ENCODE data around the gene INF2. TPM values are rescaled to one million over a fixed set of nuclear protein-coding genes. Genes with fewer than 3 reads are reported as not detected.

The INF2 gene
- total and polyA plus RNA-seq, 2 donors (not counting 3 experiments of a cell fraction or from before 2014, with no cell fraction given) = 55.3 to 124 TPM

DNA sequence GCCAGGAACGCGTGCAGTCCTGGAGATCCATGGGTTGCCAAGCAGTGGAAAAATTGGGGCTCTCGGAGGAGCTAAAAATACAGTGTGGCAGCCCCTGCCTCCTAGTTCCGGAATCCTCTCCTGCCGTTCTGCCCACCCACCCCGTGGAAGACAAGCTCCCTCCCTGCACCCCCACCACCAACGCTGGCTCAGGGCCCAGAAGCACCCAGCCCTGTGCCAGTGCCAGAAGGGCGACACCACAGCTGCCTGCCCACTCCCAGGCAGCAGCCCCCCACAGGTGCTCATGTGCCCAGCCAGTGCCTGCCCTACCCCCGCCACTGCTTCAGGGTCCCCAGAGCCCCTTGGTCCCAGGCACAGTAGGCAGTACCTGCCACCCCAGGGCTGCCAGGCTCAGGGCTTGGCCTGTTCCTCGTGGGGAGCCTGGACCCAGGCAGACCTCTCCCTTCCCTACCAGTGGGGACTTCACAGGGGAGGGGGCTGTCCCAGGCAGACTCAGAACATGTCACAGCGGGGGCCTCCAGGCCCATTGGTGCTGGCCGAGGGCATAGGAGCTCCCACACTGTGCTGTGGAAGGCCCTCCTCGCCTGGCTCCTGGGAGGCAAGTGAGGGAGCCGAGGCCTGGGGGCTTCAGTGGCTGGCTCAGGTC, 7.4 kb downstream of the INF2 start:
- Histone ChIP-seq H2AFZ (ENCODE audit: low read depth, low read length) (no peak overlapping the region), H3K27ac (ENCODE audit: insufficient read depth, low read depth, low read length) (no peak overlapping the region), H3K9ac (replicated peaks; ENCODE audit: extremely low read depth, insufficient read depth, low read length) (no peak overlapping the region), H4K20me1 (replicated peaks; ENCODE audit: control insufficient read depth, extremely low read depth, insufficient read depth, low read length) (no peaks in the 10 kb centered on the region), H3K27me3 (ENCODE audit: control insufficient read depth in 2 of 2, insufficient read depth in 2 of 2, low read length in 2 of 2) (no peaks in the 10 kb centered on the region), H3K4me1 (ENCODE audit: control insufficient read depth, extremely low read depth, insufficient read depth, low read length) (peaks cover 16% of the 10 kb centered on the region), H3K9me3 (replicated peaks; ENCODE audit: control insufficient read depth, insufficient read depth, low read length) (no peaks in the 10 kb centered on the region), H3K4me2 (ENCODE audit: insufficient read depth, low read length) (no peak overlapping the region), H3K4me3 (replicated peaks in 1 of 3; ENCODE audit: insufficient read depth in 1 of 3, low read depth in 1 of 3, low read length in 3 of 3) (no peak overlapping the region), H3K79me2 (ENCODE audit: control insufficient read depth, insufficient read depth, low read length) (peaks cover 88% of the 10 kb centered on the region), H3K36me3 (ENCODE audit: control insufficient read depth in 2 of 2, extremely low read depth in 1 of 2, insufficient read depth in 2 of 2, low read length in 2 of 2) (peaks cover 7 to 10% of the 10 kb centered on the region in 2 experiments), H3K9me1 (replicated peaks; ENCODE audit: control insufficient read depth, extremely low read depth, insufficient read depth, low read length) (no peaks in the 10 kb centered on the region)
- no peak for FAIRE-seq
- TF ChIP-seq, protein P1, sequence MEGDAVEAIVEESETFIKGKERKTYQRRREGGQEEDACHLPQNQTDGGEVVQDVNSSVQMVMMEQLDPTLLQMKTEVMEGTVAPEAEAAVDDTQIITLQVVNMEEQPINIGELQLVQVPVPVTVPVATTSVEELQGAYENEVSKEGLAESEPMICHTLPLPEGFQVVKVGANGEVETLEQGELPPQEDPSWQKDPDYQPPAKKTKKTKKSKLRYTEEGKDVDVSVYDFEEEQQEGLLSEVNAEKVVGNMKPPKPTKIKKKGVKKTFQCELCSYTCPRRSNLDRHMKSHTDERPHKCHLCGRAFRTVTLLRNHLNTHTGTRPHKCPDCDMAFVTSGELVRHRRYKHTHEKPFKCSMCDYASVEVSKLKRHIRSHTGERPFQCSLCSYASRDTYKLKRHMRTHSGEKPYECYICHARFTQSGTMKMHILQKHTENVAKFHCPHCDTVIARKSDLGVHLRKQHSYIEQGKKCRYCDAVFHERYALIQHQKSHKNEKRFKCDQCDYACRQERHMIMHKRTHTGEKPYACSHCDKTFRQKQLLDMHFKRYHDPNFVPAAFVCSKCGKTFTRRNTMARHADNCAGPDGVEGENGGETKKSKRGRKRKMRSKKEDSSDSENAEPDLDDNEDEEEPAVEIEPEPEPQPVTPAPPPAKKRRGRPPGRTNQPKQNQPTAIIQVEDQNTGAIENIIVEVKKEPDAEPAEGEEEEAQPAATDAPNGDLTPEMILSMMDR (IDR thresholded peaks at IDR 0.05; ENCODE audit: extremely low read depth in 1 of 2, insufficient read depth in 1 of 2, low read depth in 1 of 2, low read length in 2 of 2) = no peak
- TF ChIP-seq JUN (IDR thresholded peaks at IDR 0.05; ENCODE audit: borderline replicate concordance, insufficient read depth, insufficient read length, low read depth) (no peak), EZH2 (IDR thresholded peaks at IDR 0.05; ENCODE audit: borderline replicate concordance, low read depth, low read length, severe bottlenecking) (no peak), FOS (IDR thresholded peaks at IDR 0.05; ENCODE audit: borderline replicate concordance, insufficient read depth, low read length) (no peak), POLR2A (IDR thresholded peaks at IDR 0.05; ENCODE audit: low read depth, low read length) (no peak), MYC (IDR thresholded peaks at IDR 0.05; ENCODE audit: low read depth, low read length) (no peak)
- intact Hi-C loops (cut with micrococcal nuclease) (no loop called here), dilution Hi-C loops (cut with MboI; ENCODE audit: extremely low pct_ligation_motif_present, low sequenced_read_pairs) (no loop called here)
- no TSS peak for BruUV-seq (replicated peaks)
- ChIA-PET POLR2A (no interaction called here), CTCF (interaction anchor here (1.3 to 2.7 kb wide), 2 partner anchors 12 to 31 kb away, joined by 4 to 8 read pairs; no protein-coding TSS in a partner anchor)
- DNase-seq (ENCODE audit: low read depth, low spot score) = no peak

Measured in endothelial cell of umbilical vein (primary cell).